SK-N-SH treated with all-trans-retinoic acid at 6 μM for 48 hours (cell line): ENCODE results near the gene HDAC4.

ENCODE experiments used
- ATAC-seq: fragments of 200-7000 bp; cut with Tn5 transposase; 3 replicates; pipeline ENCODE4 v1.9.1; 2020; ENCODE audit warnings: mild to moderate bottlenecking, moderate library complexity
- BACH2 ChIP-seq: fragments of 250-450 bp; sonication (Bioruptor Pico); IDR thresholded peaks from 2 replicates; pipeline ENCODE4 v1.9.0; 2021; ENCODE audit warnings: mild to moderate bottlenecking, borderline replicate concordance
- CSDC2 ChIP-seq: fragments of 250-450 bp; sonication (Bioruptor Pico); IDR thresholded peaks from 2 replicates; pipeline ENCODE4 v1.5.0; 2020; ENCODE audit warnings: mild to moderate bottlenecking, moderate library complexity
- GLIS3 ChIP-seq: fragments of 250-450 bp; sonication (Bioruptor Pico); IDR thresholded peaks from 2 replicates; pipeline ENCODE4 v1.5.0; 2020; ENCODE audit warnings: mild to moderate bottlenecking, moderate library complexity
- OSR1 ChIP-seq: fragments of 250-450 bp; sonication (Bioruptor Pico); IDR thresholded peaks from 2 replicates; pipeline ENCODE4 v1.8.0; 2022; ENCODE audit warnings: moderate library complexity, mild to moderate bottlenecking, inconsistent platforms
- PATZ1 ChIP-seq: fragments of 250-450 bp; sonication (Bioruptor Pico); IDR thresholded peaks from 2 replicates; pipeline ENCODE4 v1.8.0; 2020; ENCODE audit warnings: mild to moderate bottlenecking, moderate library complexity, borderline replicate concordance
- POU6F1 ChIP-seq: fragments of 250-450 bp; sonication (Bioruptor Pico); IDR thresholded peaks from 2 replicates; pipeline ENCODE4 v1.8.0; 2021; ENCODE audit warnings: low read depth, mild to moderate bottlenecking, moderate library complexity, borderline replicate concordance
- PPARA ChIP-seq: fragments of 250-450 bp; sonication (Bioruptor Pico); IDR thresholded peaks from 2 replicates; pipeline ENCODE4 v1.5.0; 2020; ENCODE audit warnings: mild to moderate bottlenecking, borderline replicate concordance
- RARB ChIP-seq: fragments of 250-450 bp; sonication (Bioruptor Pico); IDR thresholded peaks from 2 replicates; pipeline ENCODE4 v1.8.0; 2021; ENCODE audit warnings: mild to moderate bottlenecking, moderate library complexity
- TCF4 ChIP-seq: fragments of 250-450 bp; sonication (Bioruptor Pico); IDR thresholded peaks from 2 replicates; pipeline ENCODE4 v1.8.0; 2021; ENCODE audit warnings: mild to moderate bottlenecking, moderate library complexity, borderline replicate concordance
- TSHZ2 ChIP-seq: fragments of 250-450 bp; sonication (Bioruptor Pico); IDR thresholded peaks from 2 replicates; pipeline ENCODE4 v1.5.0; 2020; ENCODE audit warnings: mild to moderate bottlenecking, moderate library complexity
- ZFP3 ChIP-seq: fragments of 250-450 bp; sonication (Bioruptor Pico); IDR thresholded peaks from 2 replicates; pipeline ENCODE4 v1.5.0; 2020; ENCODE audit warnings: mild to moderate bottlenecking, moderate library complexity
- ZFP30 ChIP-seq: fragments of 450-650 bp; formaldehyde crosslinking; IDR thresholded peaks from 2 replicates; pipeline ENCODE4 v1.5.0; 2022; ENCODE audit warnings: mild to moderate bottlenecking, moderate library complexity
- ZNF565 ChIP-seq: fragments of 450-650 bp; formaldehyde crosslinking; conservative IDR thresholded peaks from 2 replicates; pipeline ENCODE4 v1.5.0; 2020; ENCODE audit warnings: low read depth, mild to moderate bottlenecking, moderate library complexity
- ZNF70 ChIP-seq: fragments of 450-650 bp; formaldehyde crosslinking; IDR thresholded peaks from 2 replicates; pipeline ENCODE4 v1.5.0; 2020; ENCODE audit warnings: mild to moderate bottlenecking, moderate library complexity

HDAC4 gene

GRCh38 chr2:239165206-239165831 is 235.5 kb downstream of the HDAC4 start:
- ATAC-seq = no peak
- TF ChIP-seq POU6F1 (CRISPR knock-in tag) = no peak
- no peak for TF ChIP-seq ZNF70

- TF ChIP-seq CSDC2 (CRISPR knock-in tag) (no peak), GLIS3 (CRISPR knock-in tag) (no peak)
- ATAC-seq = no peak
Measured at GRCh38 chr2:239164335-239164871, 236.4 kb downstream of the HDAC4 start.

GRCh38 chr2:239163688-239164334 is 237.0 kb downstream of the HDAC4 start:
- TF ChIP-seq PATZ1 (CRISPR knock-in tag) = no peak
- TF ChIP-seq BACH2 = no peak
- no peak for TF ChIP-seq CSDC2 (CRISPR knock-in tag)
- TF ChIP-seq ZFP30 (CRISPR knock-in tag) = no peak
- no peak for TF ChIP-seq OSR1 (CRISPR knock-in tag)
- no peak for TF ChIP-seq GLIS3 (CRISPR knock-in tag)
- no peak for TF ChIP-seq RARB (CRISPR knock-in tag)
- ATAC-seq = no peak

GRCh38 chr2:239162976-239163687 is 237.7 kb downstream of the HDAC4 start:
- TF ChIP-seq POU6F1 (CRISPR knock-in tag) (no peak), GLIS3 (CRISPR knock-in tag) (no peak), BACH2 (no peak), TSHZ2 (no peak), CSDC2 (CRISPR knock-in tag) (no peak), ZFP3 (no peak), ZNF565 (CRISPR knock-in tag) (no peak), PPARA (CRISPR knock-in tag) (no peak)
- no peak for ATAC-seq

- no peak for ATAC-seq
- TF ChIP-seq TCF4 (CRISPR knock-in tag) = no peak
Measured at GRCh38 chr2:239162141-239162821, 238.5 kb downstream of the HDAC4 start.
